HG03139 (cell line): ENCODE results near the gene CC2D1A.

Experiments used
- ATAC-seq: cut with Tn5 transposase; IDR thresholded peaks from one replicate; pipeline ENCODE4 v1.9.1; 2021; ENCODE audit not compliant: unreplicated experiment

Gene CC2D1A

GRCh38 chr19:13976446-13976845 lies 70.4 kb downstream of the CC2D1A start:
- no peak for ATAC-seq

- no peak for ATAC-seq
These were observed 71.8 kb downstream of the CC2D1A start for GRCh38 chr19:13977803-13978202.

GRCh38 chr19:13978351-13979243 lies 72.6 kb downstream of the CC2D1A start:
- no peak for ATAC-seq

- ATAC-seq, result no peak
These were observed 73.2 kb downstream of the CC2D1A start for GRCh38 chr19:13979244-13979615.

GRCh38 chr19:13979686-13980085 lies 73.7 kb downstream of the CC2D1A start:
- no peak for ATAC-seq

- ATAC-seq, result no peak
These were observed 74.3 kb downstream of the CC2D1A start for GRCh38 chr19:13980340-13980739.
